ENCODE measurements around the gene FLVCR2.

Gene FLVCR2

GRCh38 chr14:75553761-75554364 lies 24.6 kb upstream of the FLVCR2 start:
- in situ Hi-C loops (cut with MboI; ENCODE audit: low pct_unique_long_range_greater_than_20kb, low sequenced_read_pairs), result no loop called here
- no peak for DNase-seq

GRCh38 chr14:75554482-75554881 lies 23.9 kb upstream of the FLVCR2 start:
- DNase-seq, result no peak
- in situ Hi-C loops (cut with MboI; ENCODE audit: low pct_unique_long_range_greater_than_20kb, low sequenced_read_pairs), result no loop called here

- DNase-seq, result no peak
- in situ Hi-C loops (cut with MboI; ENCODE audit: low pct_unique_long_range_greater_than_20kb, low sequenced_read_pairs), result no loop called here
These were observed 20.0 kb upstream of the FLVCR2 start for GRCh38 chr14:75558440-75558839.

- no peak for DNase-seq
- in situ Hi-C loops (cut with MboI; ENCODE audit: low pct_unique_long_range_greater_than_20kb, low sequenced_read_pairs), result no loop called here
These were observed 19.4 kb upstream of the FLVCR2 start for GRCh38 chr14:75559045-75559444.

GRCh38 chr14:75559451-75560222 lies 18.8 kb upstream of the FLVCR2 start:
- in situ Hi-C loops (cut with MboI; ENCODE audit: low pct_unique_long_range_greater_than_20kb, low sequenced_read_pairs), result no loop called here
- DNase-seq, result peak; percentile 42

- in situ Hi-C loops (cut with MboI; ENCODE audit: low pct_unique_long_range_greater_than_20kb, low sequenced_read_pairs), result no loop called here
These were observed 17.4 kb upstream of the FLVCR2 start for GRCh38 chr14:75561013-75561432.

GRCh38 chr14:75562089-75562488 lies 16.3 kb upstream of the FLVCR2 start:
- no peak for DNase-seq

More at GRCh38 chr14:75561013-75561432, 17.4 kb upstream of the FLVCR2 start:
- peak; percentile 68 for DNase-seq

GRCh38 chr14:75562489-75562888 lies 15.9 kb upstream of the FLVCR2 start:
- in situ Hi-C loops (cut with MboI; ENCODE audit: low pct_unique_long_range_greater_than_20kb, low sequenced_read_pairs), result no loop called here

More at GRCh38 chr14:75562089-75562488, 16.3 kb upstream of the FLVCR2 start:
- in situ Hi-C loops (cut with MboI; ENCODE audit: low pct_unique_long_range_greater_than_20kb, low sequenced_read_pairs), result no loop called here

GRCh38 chr14:75563931-75564330 lies 14.5 kb upstream of the FLVCR2 start:
- DNase-seq, result no peak
- in situ Hi-C loops (cut with MboI; ENCODE audit: low pct_unique_long_range_greater_than_20kb, low sequenced_read_pairs), result no loop called here

More at GRCh38 chr14:75562489-75562888, 15.9 kb upstream of the FLVCR2 start:
- DNase-seq, result no peak

GRCh38 chr14:75565056-75565455 lies 13.4 kb upstream of the FLVCR2 start:
- no peak for DNase-seq
- in situ Hi-C loops (cut with MboI; ENCODE audit: low pct_unique_long_range_greater_than_20kb, low sequenced_read_pairs), result no loop called here

GRCh38 chr14:75566321-75566720 lies 12.1 kb upstream of the FLVCR2 start:
- no peak for DNase-seq
- in situ Hi-C loops (cut with MboI; ENCODE audit: low pct_unique_long_range_greater_than_20kb, low sequenced_read_pairs), result no loop called here

GRCh38 chr14:75566752-75567151 lies 11.7 kb upstream of the FLVCR2 start:
- in situ Hi-C loops (cut with MboI; ENCODE audit: low pct_unique_long_range_greater_than_20kb, low sequenced_read_pairs), result no loop called here
- DNase-seq, result no peak

GRCh38 chr14:75568140-75568539 lies 10.3 kb upstream of the FLVCR2 start:
- no peak for DNase-seq
- in situ Hi-C loops (cut with MboI; ENCODE audit: low pct_unique_long_range_greater_than_20kb, low sequenced_read_pairs), result no loop called here

GRCh38 chr14:75568791-75569190 lies 9.6 kb upstream of the FLVCR2 start:
- in situ Hi-C loops (cut with MboI; ENCODE audit: low pct_unique_long_range_greater_than_20kb, low sequenced_read_pairs), result no loop called here
- DNase-seq, result no peak

- in situ Hi-C loops (cut with MboI; ENCODE audit: low pct_unique_long_range_greater_than_20kb, low sequenced_read_pairs), result loop anchor here (10.0 kb wide), 1 partner anchor 74 kb away; no protein-coding TSS in a partner anchor
- no peak for DNase-seq
These were observed 7.6 kb upstream of the FLVCR2 start for GRCh38 chr14:75570797-75571196.

GRCh38 chr14:75572104-75572503 lies 6.3 kb upstream of the FLVCR2 start:
- no peak for DNase-seq
- in situ Hi-C loops (cut with MboI; ENCODE audit: low pct_unique_long_range_greater_than_20kb, low sequenced_read_pairs), result loop anchor here (10.0 kb wide), 1 partner anchor 73 kb away; no protein-coding TSS in a partner anchor

GRCh38 chr14:75577090-75577489 lies 1.3 kb upstream of the FLVCR2 start:
- in situ Hi-C loops (cut with MboI; ENCODE audit: low pct_unique_long_range_greater_than_20kb, low sequenced_read_pairs), result loop anchor here (10.0 kb wide), 1 partner anchor 68 kb away; no protein-coding TSS in a partner anchor
- no peak for DNase-seq

- in situ Hi-C loops (cut with MboI; ENCODE audit: low pct_unique_long_range_greater_than_20kb, low sequenced_read_pairs), result loop anchor here (10.0 kb wide), 1 partner anchor 67 kb away; no protein-coding TSS in a partner anchor
- peak; percentile 86 for DNase-seq
These were observed 705 bp upstream of the FLVCR2 start for GRCh38 chr14:75577729-75578101.

GRCh38 chr14:75578786-75579337 lies 442 bp downstream of the FLVCR2 start:
- in situ Hi-C loops (cut with MboI; ENCODE audit: low pct_unique_long_range_greater_than_20kb, low sequenced_read_pairs), result loop anchor here (10.0 kb wide), 1 partner anchor 66 kb away; no protein-coding TSS in a partner anchor
- DNase-seq, result peak; percentile 59

- no peak for DNase-seq
- in situ Hi-C loops (cut with MboI; ENCODE audit: low pct_unique_long_range_greater_than_20kb, low sequenced_read_pairs), result loop anchor here (10.0 kb wide), 1 partner anchor 65 kb away; no protein-coding TSS in a partner anchor
These were observed 981 bp downstream of the FLVCR2 start for GRCh38 chr14:75579338-75579864.

All from KBM-7 (cell line).